RPMI8226 (cell line): ENCODE results near the gene CDC42EP3.

Experiments
- DNase-seq: peaks from one replicate; pipeline ENCODE4 v3.0.0-alpha.2; 2015

Gene CDC42EP3, protein sequence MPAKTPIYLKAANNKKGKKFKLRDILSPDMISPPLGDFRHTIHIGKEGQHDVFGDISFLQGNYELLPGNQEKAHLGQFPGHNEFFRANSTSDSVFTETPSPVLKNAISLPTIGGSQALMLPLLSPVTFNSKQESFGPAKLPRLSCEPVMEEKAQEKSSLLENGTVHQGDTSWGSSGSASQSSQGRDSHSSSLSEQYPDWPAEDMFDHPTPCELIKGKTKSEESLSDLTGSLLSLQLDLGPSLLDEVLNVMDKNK

GRCh38 chr2:37671009-37671815 lies at the start of gene CDC42EP3:
Gene CDC42EP3 (minus strand): TSS chr2:37671642. CDS start chr2:37646587, 25,055 bp downstream.
- peak; percentile 79 for DNase-seq

- DNase-seq, result no peak
Measured at GRCh38 chr2:37721201-37721560, 49.7 kb upstream of the CDC42EP3 start.

GRCh38 chr2:37720533-37721200 lies 49.2 kb upstream of the CDC42EP3 start:
- DNase-seq, result no peak

GRCh38 chr2:37718515-37719161 lies 47.2 kb upstream of the CDC42EP3 start:
- DNase-seq, result no peak

- no peak for DNase-seq
Measured at GRCh38 chr2:37713258-37713700, 41.8 kb upstream of the CDC42EP3 start.

GRCh38 chr2:37711831-37712230 lies 40.4 kb upstream of the CDC42EP3 start:
- no peak for DNase-seq

DNA sequence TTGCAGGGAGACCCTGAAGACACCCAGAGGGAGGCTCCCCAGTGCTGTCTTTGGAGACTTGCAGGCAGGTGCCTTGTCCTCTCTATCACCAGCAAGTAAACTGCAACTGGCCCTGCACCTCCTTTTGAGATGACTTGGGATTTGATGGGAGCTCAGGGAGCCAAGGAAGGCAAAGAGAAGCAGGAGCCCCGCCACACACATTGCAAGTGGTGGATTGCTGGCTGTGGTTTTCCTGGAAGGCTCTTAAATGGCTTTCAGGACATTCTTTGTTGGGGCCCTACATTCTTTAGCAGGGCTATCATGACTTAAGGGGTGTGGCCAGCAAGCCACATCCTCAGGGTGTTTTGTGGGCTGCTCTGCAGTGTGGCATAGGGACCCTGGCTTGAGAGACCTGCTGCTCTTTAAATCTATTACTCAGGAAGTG lies 39.9 kb upstream of the CDC42EP3 start:
- DNase-seq, result no peak

DNA sequence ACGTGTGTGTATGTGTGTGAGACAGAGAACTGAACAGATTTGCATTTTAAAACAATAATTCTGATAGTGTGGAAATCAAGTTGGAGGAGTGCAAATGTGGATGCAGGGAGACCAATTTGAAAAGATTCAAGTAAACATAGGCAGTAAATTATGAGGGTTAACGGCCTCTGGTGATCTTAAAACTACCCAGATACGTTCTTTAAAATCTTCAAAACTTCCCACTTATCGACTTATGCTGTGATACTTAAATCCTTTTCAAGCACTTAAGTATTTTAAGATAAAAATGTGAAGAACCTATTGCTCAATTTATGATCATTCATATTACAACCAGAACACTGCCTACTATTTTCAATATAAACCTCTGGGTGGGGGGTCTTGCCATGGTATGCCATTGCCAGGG lies 37.7 kb upstream of the CDC42EP3 start:
- DNase-seq, result no peak

- DNase-seq, result no peak
Measured at GRCh38 chr2:37708146-37708545, 36.7 kb upstream of the CDC42EP3 start.

DNA sequence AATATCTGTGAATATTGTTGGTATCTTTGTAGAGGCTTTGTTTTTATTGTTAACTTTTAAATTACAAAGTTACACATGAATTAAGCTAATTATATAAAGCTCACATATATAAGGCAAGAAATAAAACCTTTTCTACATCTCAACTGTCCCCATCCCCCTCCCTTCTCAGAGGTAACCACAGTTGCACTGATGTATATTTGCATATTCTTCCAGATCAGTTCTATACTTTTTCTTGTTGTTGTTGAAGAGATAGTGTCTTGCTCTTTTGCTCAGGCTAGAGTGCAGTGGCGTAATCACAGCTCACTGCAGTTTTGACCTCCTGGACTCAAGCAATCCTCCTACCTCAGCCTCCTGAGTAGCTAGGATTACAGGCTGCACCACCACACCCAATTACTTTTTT lies 36.0 kb upstream of the CDC42EP3 start:
- no peak for DNase-seq

- DNase-seq, result no peak
Measured at GRCh38 chr2:37706334-37707183, 35.1 kb upstream of the CDC42EP3 start.

DNA sequence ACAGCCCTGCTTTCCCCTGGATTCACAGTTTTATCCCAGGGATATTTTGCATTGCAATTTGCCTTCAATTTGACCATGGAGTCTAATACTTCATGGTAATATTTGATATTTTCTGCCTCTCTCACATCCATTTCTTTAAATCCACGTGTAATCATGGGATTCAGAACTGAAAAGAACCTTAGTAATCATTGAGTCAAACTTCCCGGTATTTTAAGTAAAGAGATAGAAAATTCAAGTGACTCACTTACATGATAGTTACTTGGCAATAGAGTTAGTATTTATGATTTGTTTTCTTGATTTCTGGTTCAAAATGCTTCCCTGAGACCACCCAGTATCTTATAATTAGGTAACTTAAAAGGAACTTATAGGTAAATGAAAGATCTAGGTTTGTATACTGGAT lies 33.7 kb upstream of the CDC42EP3 start:
- DNase-seq, result no peak

DNA sequence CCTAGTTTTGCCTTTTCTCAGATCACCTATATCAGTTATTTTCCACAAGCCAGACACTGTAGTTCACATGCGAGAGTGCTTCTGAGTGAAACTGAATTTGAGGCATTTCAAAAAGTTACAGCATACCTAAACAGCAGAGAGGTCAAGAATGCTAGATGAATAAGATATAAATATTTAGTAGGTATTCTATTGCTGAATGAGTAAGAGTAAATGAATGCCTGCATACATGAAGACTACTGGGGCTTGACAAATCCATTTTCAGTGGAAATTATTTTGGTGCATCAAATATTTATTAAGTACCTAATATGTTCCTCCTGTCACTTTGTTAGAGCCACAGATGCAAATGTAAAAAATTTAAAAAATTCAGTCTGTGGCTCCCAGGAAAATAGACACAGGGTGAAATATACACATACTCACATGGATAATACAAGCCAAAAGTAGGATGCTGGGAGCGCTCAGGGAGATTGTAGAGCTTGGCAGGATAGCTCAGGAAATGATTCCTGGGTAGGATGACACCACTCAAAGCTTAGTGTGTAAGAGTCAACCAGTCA lies 27.6 kb upstream of the CDC42EP3 start:
- DNase-seq, result no peak

GRCh38 chr2:37695336-37695735 lies 23.9 kb upstream of the CDC42EP3 start:
- no peak for DNase-seq

DNA sequence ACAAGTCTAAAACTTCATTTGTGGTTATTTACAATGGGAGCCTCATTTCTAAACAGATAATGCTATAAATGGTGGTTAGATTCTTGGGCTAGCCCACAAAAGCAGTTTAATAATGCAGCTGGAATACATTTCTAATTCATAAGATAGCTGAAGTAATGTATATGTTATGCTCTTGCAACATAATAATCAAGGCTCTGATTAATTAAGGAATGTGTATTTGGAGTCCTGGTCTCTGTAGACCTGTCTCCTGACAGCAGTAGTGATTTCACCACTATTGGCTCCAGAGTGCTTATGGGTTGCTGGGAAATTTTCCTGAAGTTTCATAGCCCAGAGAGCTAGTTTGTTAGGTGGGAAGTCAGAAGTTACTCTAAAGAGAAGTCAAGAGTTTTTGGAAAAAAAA lies 21.3 kb upstream of the CDC42EP3 start:
- DNase-seq, result no peak

- no peak for DNase-seq
Measured at GRCh38 chr2:37689751-37690150, 18.3 kb upstream of the CDC42EP3 start.

DNA sequence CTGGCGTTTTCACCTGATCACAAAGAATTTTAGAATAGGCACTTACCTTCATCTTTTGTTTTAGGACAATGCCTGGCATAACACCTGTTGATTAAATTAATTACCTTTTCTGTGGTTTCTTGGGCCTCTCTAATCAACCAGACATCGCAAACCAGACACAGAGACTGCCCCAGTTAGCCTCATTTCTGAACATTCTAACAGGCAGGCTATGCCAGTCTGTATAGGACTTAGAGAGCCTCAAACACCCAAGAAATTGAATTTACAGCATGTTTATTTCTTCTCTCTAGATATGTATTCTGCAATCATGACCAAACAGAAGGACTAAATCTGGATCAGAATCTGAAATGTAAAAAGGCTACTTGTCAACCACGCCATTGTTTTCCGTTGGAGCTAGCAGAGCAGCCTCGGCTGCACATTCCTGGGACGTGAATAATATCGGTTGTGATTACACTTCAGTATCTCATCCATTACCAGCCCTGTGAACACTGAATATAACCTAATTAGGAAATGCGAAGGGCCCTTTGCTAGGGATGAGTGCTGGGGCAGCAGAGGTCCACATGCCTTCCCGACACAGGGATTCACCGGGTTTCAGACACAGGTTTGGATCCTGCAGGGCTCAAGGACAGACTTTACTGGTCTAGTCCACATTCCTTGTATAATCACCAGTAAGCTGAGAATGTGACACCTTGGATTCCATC lies 17.5 kb upstream of the CDC42EP3 start:
- no peak for DNase-seq

GRCh38 chr2:37686792-37687526 lies 15.5 kb upstream of the CDC42EP3 start:
- no peak for DNase-seq

DNA sequence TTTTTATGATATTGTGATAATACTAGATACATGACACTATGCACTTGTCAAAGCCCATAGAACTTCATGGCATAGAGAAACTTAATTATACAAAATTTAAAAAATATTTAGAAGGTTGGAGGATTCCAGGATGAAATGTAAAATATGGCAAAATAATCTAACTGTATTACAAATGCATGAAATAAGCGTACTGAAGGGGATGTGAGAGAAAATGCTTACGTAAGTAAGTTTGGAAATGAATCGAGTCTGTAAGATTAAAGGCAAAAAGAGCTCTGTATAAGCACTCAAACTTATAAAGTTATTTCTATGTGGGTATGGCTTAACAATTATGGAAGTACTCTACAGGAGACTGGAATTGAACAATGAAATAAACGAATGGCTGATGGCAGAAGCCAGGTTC lies 13.4 kb upstream of the CDC42EP3 start:
- DNase-seq, result no peak

- DNase-seq, result no peak
Measured at GRCh38 chr2:37683921-37684780, 12.7 kb upstream of the CDC42EP3 start.
